Measurements from ENCODE around the gene EZH2. TPM values are rescaled to one million over a fixed set of nuclear protein-coding genes. Genes with fewer than 3 reads are reported as not detected.
A peak's percentile ranks its signal among the peaks of the same experiment; 100 is the strongest.

EZH2 gene
- total and polyA plus RNA-seq, 2 experiments from 2014 or later: 10.7 to 11.7 TPM

DNA sequence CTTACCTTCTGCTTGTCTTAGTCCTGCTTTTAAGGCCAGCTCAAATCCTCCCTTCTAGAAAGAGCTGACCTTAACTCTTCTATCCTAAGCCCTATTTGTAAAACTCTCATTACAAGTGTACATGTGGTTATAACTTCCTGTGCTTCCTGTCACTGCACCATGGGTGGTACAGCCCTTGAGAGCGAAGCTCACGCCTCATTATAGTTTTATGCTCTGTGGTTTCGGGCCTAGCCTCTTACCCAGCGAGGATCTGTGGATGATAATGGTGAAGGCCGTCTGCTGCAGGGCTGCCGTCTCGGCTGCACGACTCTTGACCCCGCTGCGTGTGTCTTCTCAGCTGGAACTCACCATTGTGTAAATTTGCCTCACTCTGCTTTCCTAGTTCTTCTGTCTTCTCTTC, 110.8 kb downstream of the EZH2 start:
- Histone ChIP-seq H3K27me3 (no peaks in the 10 kb centered on the region), H3K9me3 (ENCODE audit: low read depth) (no peaks in the 10 kb centered on the region), H3K79me2 (peaks cover 6% of the 10 kb centered on the region), H3K9me2 (replicated peaks; ENCODE audit: insufficient read depth) (no peaks in the 10 kb centered on the region), H3K4me2 (no peak overlapping the region), H2AFZ (no peak overlapping the region), H3K4me1 (ENCODE audit: insufficient read depth) (no peaks in the 10 kb centered on the region), H3K36me3 (replicated peaks; ENCODE audit: insufficient read depth, low read depth) (no peaks in the 10 kb centered on the region), H3K27ac (no peak overlapping the region), H3K4me3 (no peak overlapping the region), H4K20me1 (ENCODE audit: insufficient read depth, poor library complexity, severe bottlenecking) (no peaks in the 10 kb centered on the region)
- TF ChIP-seq EZH2 (IDR thresholded peaks at IDR 0.05; ENCODE audit: borderline replicate concordance) (no peak), EZH2phosphoT487 (IDR thresholded peaks at IDR 0.05; ENCODE audit: low read depth, severe bottlenecking, unreplicated experiment) (no peak)
- TF ChIP-seq, protein P1, sequence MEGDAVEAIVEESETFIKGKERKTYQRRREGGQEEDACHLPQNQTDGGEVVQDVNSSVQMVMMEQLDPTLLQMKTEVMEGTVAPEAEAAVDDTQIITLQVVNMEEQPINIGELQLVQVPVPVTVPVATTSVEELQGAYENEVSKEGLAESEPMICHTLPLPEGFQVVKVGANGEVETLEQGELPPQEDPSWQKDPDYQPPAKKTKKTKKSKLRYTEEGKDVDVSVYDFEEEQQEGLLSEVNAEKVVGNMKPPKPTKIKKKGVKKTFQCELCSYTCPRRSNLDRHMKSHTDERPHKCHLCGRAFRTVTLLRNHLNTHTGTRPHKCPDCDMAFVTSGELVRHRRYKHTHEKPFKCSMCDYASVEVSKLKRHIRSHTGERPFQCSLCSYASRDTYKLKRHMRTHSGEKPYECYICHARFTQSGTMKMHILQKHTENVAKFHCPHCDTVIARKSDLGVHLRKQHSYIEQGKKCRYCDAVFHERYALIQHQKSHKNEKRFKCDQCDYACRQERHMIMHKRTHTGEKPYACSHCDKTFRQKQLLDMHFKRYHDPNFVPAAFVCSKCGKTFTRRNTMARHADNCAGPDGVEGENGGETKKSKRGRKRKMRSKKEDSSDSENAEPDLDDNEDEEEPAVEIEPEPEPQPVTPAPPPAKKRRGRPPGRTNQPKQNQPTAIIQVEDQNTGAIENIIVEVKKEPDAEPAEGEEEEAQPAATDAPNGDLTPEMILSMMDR (IDR thresholded peaks at IDR 0.05; ENCODE audit: poor library complexity): no peak
- DNase-seq (ENCODE audit: low spot score): no peak
- WGBS (ENCODE audit: low lambda C conversion rate, missing lambda C conversion rate): 80% methylated on average over 10 of the region's 10 CpGs

DNA sequence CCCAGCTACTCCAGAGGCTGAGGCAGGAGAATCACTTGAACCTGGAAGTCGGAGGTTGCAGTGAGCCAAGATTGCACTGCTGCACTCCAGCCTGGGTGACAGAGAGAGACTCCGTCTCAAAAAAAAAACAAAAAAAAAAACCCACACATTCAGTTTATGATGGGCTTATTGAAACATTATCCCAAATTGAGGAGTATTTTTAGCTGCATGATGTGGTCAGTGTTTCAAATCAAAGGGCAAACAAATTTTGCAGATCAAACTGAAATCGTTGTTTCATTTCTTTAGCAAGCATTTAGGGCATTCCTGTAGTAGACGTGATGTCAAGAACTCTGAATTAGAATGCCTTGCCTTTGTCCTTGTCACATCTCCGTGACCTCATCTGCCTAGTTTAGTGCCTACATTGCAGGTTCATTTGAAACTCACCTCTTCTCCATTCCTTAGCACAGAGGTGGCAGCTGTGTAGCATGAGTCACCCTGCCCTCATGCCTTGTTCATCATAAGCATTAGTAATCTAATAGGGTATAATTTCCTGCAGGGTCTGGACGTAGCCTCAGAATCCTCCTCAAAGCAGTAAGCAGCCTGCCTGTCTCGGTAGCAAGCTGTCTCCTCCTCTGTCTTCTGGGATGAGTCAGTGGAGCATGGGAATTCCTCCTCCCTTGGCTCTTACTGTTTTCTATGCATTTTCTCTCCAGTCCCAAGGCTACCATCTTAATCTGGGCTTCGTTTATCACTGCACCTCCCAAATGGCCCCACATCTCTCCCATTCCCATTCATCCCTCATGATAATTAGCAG, 111.6 kb downstream of the EZH2 start:
- TF ChIP-seq, protein P1 (IDR thresholded peaks at IDR 0.05; ENCODE audit: poor library complexity): no peak
- TF ChIP-seq EZH2 (IDR thresholded peaks at IDR 0.05; ENCODE audit: borderline replicate concordance) (no peak), EZH2phosphoT487 (IDR thresholded peaks at IDR 0.05; ENCODE audit: low read depth, severe bottlenecking, unreplicated experiment) (no peak)
- 83% methylated on average over 8 of the region's 8 CpGs for WGBS (ENCODE audit: low lambda C conversion rate, missing lambda C conversion rate)
- H3K4me3 ChIP-seq: no peak overlapping the region
- H3K79me2 ChIP-seq: peaks cover 4% of the 10 kb centered on the region
- no peak overlapping the region for H3K27ac ChIP-seq
- no peaks in the 10 kb centered on the region for H4K20me1 ChIP-seq (ENCODE audit: insufficient read depth, poor library complexity, severe bottlenecking)
- H3K36me3 ChIP-seq (replicated peaks; ENCODE audit: insufficient read depth, low read depth): no peaks in the 10 kb centered on the region
- no peaks in the 10 kb centered on the region for H3K9me2 ChIP-seq (replicated peaks; ENCODE audit: insufficient read depth)
- H3K27me3 ChIP-seq: no peaks in the 10 kb centered on the region
- H3K4me1 ChIP-seq (ENCODE audit: insufficient read depth): no peaks in the 10 kb centered on the region
- H2AFZ ChIP-seq: no peak overlapping the region
- no peaks in the 10 kb centered on the region for H3K9me3 ChIP-seq (ENCODE audit: low read depth)
- DNase-seq (ENCODE audit: low spot score): peak; percentile 22
- H3K4me2 ChIP-seq: no peak overlapping the region

- H3K36me3 ChIP-seq (replicated peaks; ENCODE audit: insufficient read depth, low read depth): no peaks in the 10 kb centered on the region
- H3K79me2 ChIP-seq: no peaks in the 10 kb centered on the region
- H3K27me3 ChIP-seq: no peaks in the 10 kb centered on the region
- no peak overlapping the region for H3K27ac ChIP-seq
- H3K4me2 ChIP-seq: no peak overlapping the region
- H2AFZ ChIP-seq: no peak overlapping the region
- DNase-seq (ENCODE audit: low spot score): no peak
- H3K4me3 ChIP-seq: no peak overlapping the region
- H3K9me2 ChIP-seq (replicated peaks; ENCODE audit: insufficient read depth): no peaks in the 10 kb centered on the region
- no peaks in the 10 kb centered on the region for H4K20me1 ChIP-seq (ENCODE audit: insufficient read depth, poor library complexity, severe bottlenecking)
- TF ChIP-seq EZH2phosphoT487 (IDR thresholded peaks at IDR 0.05; ENCODE audit: low read depth, severe bottlenecking, unreplicated experiment) (no peak), EZH2 (IDR thresholded peaks at IDR 0.05; ENCODE audit: borderline replicate concordance) (no peak)
- TF ChIP-seq, protein P1 (IDR thresholded peaks at IDR 0.05; ENCODE audit: poor library complexity): no peak
- whole genome bisulfite sequencing (ENCODE audit: low lambda C conversion rate, missing lambda C conversion rate): 70% methylated on average over 6 of the region's 6 CpGs
- no peaks in the 10 kb centered on the region for H3K4me1 ChIP-seq (ENCODE audit: insufficient read depth)
- no peaks in the 10 kb centered on the region for H3K9me3 ChIP-seq (ENCODE audit: low read depth)
Observed at GRCh38 chr7:148770004-148770403, 114.1 kb downstream of the EZH2 start.

All from hepatocyte (in vitro differentiated cells).